ENCODE results near the gene ZNF737.
A peak's percentile ranks its signal among the peaks of the same experiment; 100 is the strongest.

GRCh38 chr19:20565321-20566018 lies at the start of gene ZNF737:
- TF ChIP-seq CTCF (IDR thresholded peaks at IDR 0.05 in 8 of 11, conservative IDR thresholded peaks at IDR 0.05 in 3 of 11) (peak in 7 of 11 experiments; percentile 20 to 40 (median 28)), POLR2A (IDR thresholded peaks at IDR 0.05) (peak in 2 of 3 donors; percentile 37 to 87), POLR2AphosphoS5 (IDR thresholded peaks at IDR 0.05) (peak; percentile 85 to 93 (median 90))

Measured in spleen (tissue), 7 donors.